ENCODE results near the gene VRK1. TPM values are rescaled to one million over a fixed set of nuclear protein-coding genes. Genes with fewer than 3 reads are reported as not detected.

Gene VRK1
- total RNA-seq, 1 donor from 2014 or later = 9.0 TPM

DNA sequence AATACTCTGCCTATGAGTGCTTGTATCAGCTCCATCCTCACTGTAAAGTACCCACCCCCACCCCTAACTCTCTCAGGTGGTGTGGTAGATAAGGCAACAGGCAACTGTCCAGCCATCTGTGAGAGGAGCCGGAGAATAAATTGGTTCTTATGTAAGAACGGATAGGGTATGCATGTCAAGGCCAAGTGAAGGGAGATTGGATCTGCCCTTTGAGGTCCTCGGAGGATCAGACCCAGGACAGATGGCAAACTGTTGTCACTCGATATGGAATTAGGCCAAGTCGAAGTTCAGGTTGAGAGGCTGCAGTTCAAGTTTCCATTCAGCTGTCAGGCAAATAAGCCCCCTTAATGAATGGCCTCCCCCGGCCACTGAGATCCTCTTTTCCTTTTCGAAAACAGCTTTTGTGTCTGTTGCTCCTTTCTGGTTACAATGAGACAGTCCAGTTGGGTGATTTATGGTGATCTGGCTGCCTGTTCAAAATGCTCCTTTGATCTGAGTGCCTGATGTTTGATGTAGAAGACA lies 120.3 kb downstream of the VRK1 start:
- no peak for DNase-seq (ENCODE audit: low spot score)

- DNase-seq (ENCODE audit: low spot score) = no peak
Observed at GRCh38 chr14:96920023-96920422, 122.8 kb downstream of the VRK1 start.

DNA sequence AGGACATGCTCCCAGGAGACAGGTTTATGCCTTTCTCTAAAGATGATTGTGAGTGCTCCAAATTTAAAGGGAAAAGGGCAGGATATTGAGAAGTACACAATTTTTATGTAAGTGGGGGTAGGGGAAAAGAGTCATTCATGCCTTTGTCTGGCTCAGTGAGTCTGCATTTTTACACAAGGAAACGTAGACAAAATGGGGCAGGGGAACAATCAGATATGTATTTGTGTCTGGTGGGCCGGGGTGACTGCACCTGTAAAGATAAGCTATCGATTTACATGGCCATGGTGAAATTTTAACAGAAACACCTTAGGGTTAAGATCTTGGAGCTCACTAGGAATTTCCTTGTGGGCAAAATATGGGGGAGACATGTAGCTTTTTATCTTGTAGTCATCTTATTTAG lies 123.6 kb downstream of the VRK1 start:
- DNase-seq (ENCODE audit: low spot score) = no peak

DNA sequence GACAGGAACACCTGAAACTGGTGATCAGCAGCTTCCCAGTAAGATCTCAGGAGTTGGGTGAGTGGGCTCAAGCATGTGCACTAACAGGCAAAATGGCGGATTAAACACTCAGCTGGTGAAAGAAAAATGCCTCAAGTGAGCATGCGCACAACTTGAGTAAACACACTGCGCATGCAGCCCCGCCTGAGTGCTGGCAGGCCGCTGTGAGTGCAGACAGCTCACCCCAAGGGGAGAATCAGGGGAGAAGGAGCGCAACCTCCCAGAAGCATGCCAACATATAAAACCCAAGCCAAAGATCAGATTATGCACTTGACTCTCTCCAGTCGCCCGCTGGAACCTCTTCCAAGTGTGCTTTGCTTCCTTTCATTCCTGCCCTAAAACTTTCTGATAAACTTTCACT lies 125.8 kb downstream of the VRK1 start:
- no peak for DNase-seq (ENCODE audit: low spot score)

GRCh38 chr14:96925422-96925821 lies 128.2 kb downstream of the VRK1 start:
- DNase-seq (ENCODE audit: low spot score) = no peak

DNA sequence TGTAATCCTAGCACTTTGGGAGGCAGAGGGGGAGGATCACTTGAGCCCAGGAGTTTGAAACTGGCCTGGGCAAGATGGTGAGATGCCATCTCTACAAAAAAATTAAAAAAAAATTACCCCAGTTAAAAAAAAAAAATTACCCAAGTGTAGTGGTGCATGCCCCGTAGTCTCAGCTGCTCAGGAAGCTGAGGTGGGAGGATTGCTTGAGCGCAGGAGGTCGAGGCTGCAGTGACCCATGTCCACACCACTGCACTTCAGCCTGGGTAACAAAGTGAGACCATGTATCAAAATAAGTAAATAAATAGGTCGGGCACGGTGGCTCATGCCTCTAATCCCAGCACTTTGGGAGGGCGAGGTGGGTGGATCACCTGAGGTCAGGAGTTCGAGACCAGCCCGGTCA lies 128.8 kb downstream of the VRK1 start:
- no peak for DNase-seq (ENCODE audit: low spot score)

DNA sequence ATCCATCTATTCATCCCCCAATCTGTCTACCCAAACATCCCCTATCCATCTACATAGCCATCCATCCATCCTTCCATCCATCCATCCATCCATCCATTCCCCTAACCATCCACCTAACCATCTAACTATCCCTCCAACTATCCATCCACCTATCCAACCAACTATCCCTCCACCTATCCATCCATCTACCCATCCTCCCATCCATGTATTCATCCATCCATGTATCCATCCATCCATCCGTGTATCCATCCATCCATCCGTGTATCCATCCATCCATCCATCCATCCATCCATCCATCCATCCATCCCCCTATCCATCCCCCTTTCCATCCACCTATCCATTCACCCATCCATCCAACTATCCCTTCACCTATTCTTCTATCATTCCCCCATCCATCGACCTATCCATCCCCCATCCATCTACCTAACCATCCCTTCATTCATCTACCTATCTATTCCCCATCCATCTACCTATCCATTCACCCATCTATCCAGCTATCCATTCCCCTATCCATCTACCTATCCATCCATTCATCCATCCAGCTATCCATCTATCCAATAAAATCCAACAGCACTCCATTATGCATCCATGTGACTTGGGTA lies 131.7 kb downstream of the VRK1 start:
- no peak for DNase-seq (ENCODE audit: low spot score)

DNA sequence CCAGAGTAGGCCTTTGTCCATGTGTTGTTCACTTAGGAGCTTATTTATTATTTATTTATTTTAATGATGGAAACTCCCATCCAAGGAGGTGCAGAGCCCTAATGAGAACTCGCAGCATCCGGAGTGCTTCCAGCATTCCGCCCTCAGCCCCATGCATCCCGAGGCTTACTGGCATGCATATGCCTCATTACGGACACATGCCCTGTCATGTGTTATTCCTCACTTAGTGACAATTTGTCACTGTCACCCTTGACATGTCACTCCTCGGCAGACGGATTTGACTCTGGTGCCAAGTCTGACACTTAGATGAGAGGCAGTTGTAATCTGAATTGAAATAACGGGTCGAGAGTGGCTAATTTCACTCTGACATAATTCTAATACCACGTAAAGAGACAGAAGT lies 132.8 kb downstream of the VRK1 start:
- DNase-seq (ENCODE audit: low spot score) = no peak

DNA sequence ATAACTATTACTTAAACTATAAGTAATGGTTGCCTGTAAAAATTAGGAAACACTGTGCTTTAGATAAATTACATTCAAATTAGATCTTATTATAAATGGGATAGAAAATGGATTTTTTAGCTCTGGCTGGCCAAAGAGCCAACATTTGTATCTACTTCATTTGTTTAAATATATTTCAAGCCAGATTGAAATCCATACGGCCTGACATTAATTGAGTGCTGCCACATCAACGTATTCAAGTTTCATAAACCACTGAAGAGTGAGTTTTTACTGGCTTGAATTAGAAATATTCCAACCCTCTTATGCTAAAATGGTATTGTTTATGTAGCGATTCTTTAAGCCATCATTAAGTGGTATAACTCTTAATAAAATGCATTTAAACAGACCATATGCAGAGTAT lies 133.3 kb downstream of the VRK1 start:
- DNase-seq (ENCODE audit: low spot score) = no peak

All from mesenteric fat pad (tissue), 1 donor.